Activated CD8-positive, alpha-beta memory T cell treated with anti-CD3 and anti-CD28 coated beads, Interleukin-2, amount 50 U/mL, for 1 hour (primary cell): ENCODE measurements around the gene TTYH3.

Source experiments
- DNase-seq: peaks from one replicate; pipeline ENCODE4 v3.0.0-alpha.2; 2020; ENCODE audit errors: extremely low read depth

Gene TTYH3

GRCh38 chr7:2708547-2709310 lies 76.9 kb downstream of the TTYH3 start:
- DNase-seq = no peak

GRCh38 chr7:2709553-2710285 lies 77.9 kb downstream of the TTYH3 start:
- no peak for DNase-seq

GRCh38 chr7:2710286-2710655 lies 78.5 kb downstream of the TTYH3 start:
- no peak for DNase-seq

GRCh38 chr7:2710901-2711551 lies 79.2 kb downstream of the TTYH3 start:
- no peak for DNase-seq

GRCh38 chr7:2711895-2712675 lies 80.3 kb downstream of the TTYH3 start:
- no peak for DNase-seq

- no peak for DNase-seq
These were observed 81.6 kb downstream of the TTYH3 start for GRCh38 chr7:2713370-2713769.

GRCh38 chr7:2713978-2714377 lies 82.2 kb downstream of the TTYH3 start:
- DNase-seq = no peak
